Liver (tissue), 9 donors: ENCODE results near the gene UTS2R. TPM values are rescaled to one million over a fixed set of nuclear protein-coding genes. Genes with fewer than 3 reads are reported as not detected.

Experiments
- DNase-seq: peaks from one replicate; pipeline ENCODE4 v3.0.0-alpha.2; 2017; ENCODE audit warnings: low spot score
- H3K27ac ChIP-seq, 2 donors: one replicate each; pipeline ENCODE4 v1.7.0; 2013; ENCODE audit warnings: inconsistent platforms in 2 of 2, low read length in 2 of 2, control low read depth in 1 of 2, low read depth in 1 of 2, mild to moderate bottlenecking in 1 of 2
- H3K27me3 ChIP-seq, 4 donors: one replicate each; pipeline versions ENCODE4 v1.6.1 to v1.7.0; 2013; ENCODE audit warnings: low read length in 3 of 4, inconsistent platforms in 1 of 4, mild to moderate bottlenecking in 1 of 4, moderate library complexity in 1 of 4; ENCODE audit not compliant: control insufficient read depth in 4 of 4, insufficient read depth in 4 of 4
- H3K36me3 ChIP-seq, 4 donors: one replicate each; pipeline versions ENCODE4 v1.6.1 to v1.7.0; 2013; ENCODE audit warnings: low read length in 3 of 4, mild to moderate bottlenecking in 3 of 4, low read depth in 1 of 4, moderate library complexity in 1 of 4; ENCODE audit not compliant: control insufficient read depth in 4 of 4, insufficient read depth in 3 of 4
- H3K4me1 ChIP-seq, 4 donors: one replicate each; pipeline versions ENCODE4 v1.6.1 to v1.7.0; 2013; ENCODE audit warnings: low read length in 3 of 4, mild to moderate bottlenecking in 3 of 4, moderate library complexity in 1 of 4; ENCODE audit not compliant: control insufficient read depth in 4 of 4, insufficient read depth in 4 of 4
- H3K4me3 ChIP-seq, 3 donors: one replicate each; pipeline versions ENCODE4 v1.6.1 to v1.7.0; 2013; ENCODE audit warnings: low read length in 3 of 3, control low read depth in 1 of 3, low read depth in 1 of 3, mild to moderate bottlenecking in 1 of 3
- H3K9ac ChIP-seq, 2 donors: one replicate each; pipeline ENCODE4 v1.7.0; 2013; ENCODE audit warnings: low read length in 2 of 2, mild to moderate bottlenecking in 2 of 2, moderate library complexity in 2 of 2, control low read depth in 1 of 2, low read depth in 1 of 2
- H3K9me3 ChIP-seq, 4 donors: one replicate each; pipeline versions ENCODE4 v1.6.1 to v1.7.0; 2013; ENCODE audit warnings: low read length in 3 of 4; ENCODE audit not compliant: control insufficient read depth in 4 of 4
- EGR1 ChIP-seq, 2 donors: IDR thresholded peaks; 2 replicates each; pipeline ENCODE4 v1.6.1; 2016 to 2018; ENCODE audit warnings: antibody characterized with exemption in 2 of 2, low read depth in 2 of 2
- FOXA1 ChIP-seq: IDR thresholded peaks from 2 replicates; pipeline ENCODE4 v1.6.1; 2016; ENCODE audit warnings: antibody characterized with exemption
- FOXA2 ChIP-seq: IDR thresholded peaks from 2 replicates; pipeline ENCODE4 v1.6.1; 2016; ENCODE audit warnings: antibody characterized with exemption
- GABPA ChIP-seq, 2 donors: IDR thresholded peaks in 1 of 2; conservative IDR thresholded peaks in 1 of 2; 2 replicates each; pipeline ENCODE4 v1.6.1; 2016; ENCODE audit warnings: antibody characterized with exemption in 2 of 2, mild to moderate bottlenecking in 1 of 2, moderate library complexity in 1 of 2
- HNF4A ChIP-seq, 2 donors: conservative IDR thresholded peaks; 2 replicates each; pipeline ENCODE4 v1.6.1; 2016; ENCODE audit warnings: antibody characterized with exemption in 2 of 2, mild to moderate bottlenecking in 2 of 2
- JUND ChIP-seq, 2 donors: IDR thresholded peaks; 2 replicates each; pipeline ENCODE4 v1.6.1; 2016; ENCODE audit warnings: antibody characterized with exemption in 2 of 2
- NR2F2 ChIP-seq: IDR thresholded peaks from 2 replicates; pipeline ENCODE4 v1.6.1; 2016; ENCODE audit warnings: antibody characterized with exemption
- REST ChIP-seq: IDR thresholded peaks from 2 replicates; pipeline ENCODE4 v1.6.1; 2016; ENCODE audit warnings: antibody characterized with exemption, mild to moderate bottlenecking
- RXRA ChIP-seq, 2 donors: IDR thresholded peaks; 2 replicates each; pipeline ENCODE4 v1.6.1; 2017 to 2018; ENCODE audit warnings: antibody characterized with exemption in 2 of 2, mild to moderate bottlenecking in 1 of 2
- SP1 ChIP-seq: IDR thresholded peaks from 2 replicates; pipeline ENCODE4 v1.6.1; 2018; ENCODE audit warnings: antibody characterized with exemption, mild to moderate bottlenecking
- WGBS: extraction: QIAGEN DNeasy Blood & Tissue Kit; methylation state at CpG from one replicate; pipeline ENCODE4 v1.1.7; 2013; 5-methylcytosine and 5-hydroxymethylcytosine counted together
- polyA plus RNA-seq, 2 donors: library from polyadenylated mRNA; stranded (reverse) in 1 of 2; unstranded in 1 of 2; fragments of 200-250 nt in 1 of 2; fragments of >200 nt in 1 of 2; fragmentation: Nextera tagmentation in 1 of 2; extraction: Ambion mirVana in 1 of 2; gene quantifications; one replicate each; pipeline versions ENCODE4 v1.2.1 to v1.2.3, GENCODE V29; 2013 to 2015
- total RNA-seq, 2 donors: library from RNA; depleted of rRNA; stranded (reverse); fragments of >200 nt; gene quantifications; one replicate each; pipeline ENCODE4 v1.2.3, GENCODE V29; 2014
- TF ChIP-seq, protein P1 (sequence below): IDR thresholded peaks from 2 replicates; pipeline ENCODE4 v1.6.1; 2016; ENCODE audit warnings: antibody characterized with exemption
- TF ChIP-seq, protein P2 (sequence below): IDR thresholded peaks from 2 replicates; pipeline ENCODE4 v1.6.1; 2016; ENCODE audit warnings: antibody characterized with exemption
- donor health status: healthy.
- donor health status: healthy.
- donor health status: healthy.
- donor health status: healthy.
- donor health status: healthy.

The UTS2R gene
- total and polyA plus RNA-seq, 4 donors: not detected

GRCh38 chr17:82389379-82389778 is 17.8 kb downstream of the UTS2R start:
- H3K9me3 ChIP-seq: no peaks in the 10 kb centered on the region
- no peak overlapping the region for H3K4me3 ChIP-seq
- H3K27me3 ChIP-seq: no peaks in the 10 kb centered on the region
- TF ChIP-seq HNF4A (conservative IDR thresholded peaks at IDR 0.05) (no peak), FOXA2 (no peak), REST (no peak), JUND (IDR thresholded peaks at IDR 0.05) (no peak), SP1 (no peak), GABPA (IDR thresholded peaks at IDR 0.05 in 1 of 2, conservative IDR thresholded peaks at IDR 0.05 in 1 of 2) (no peak), RXRA (IDR thresholded peaks at IDR 0.05) (no peak), FOXA1 (no peak), EGR1 (IDR thresholded peaks at IDR 0.05; ENCODE audit: low read depth in 2 of 2) (no peak)
- TF ChIP-seq, protein P1, sequence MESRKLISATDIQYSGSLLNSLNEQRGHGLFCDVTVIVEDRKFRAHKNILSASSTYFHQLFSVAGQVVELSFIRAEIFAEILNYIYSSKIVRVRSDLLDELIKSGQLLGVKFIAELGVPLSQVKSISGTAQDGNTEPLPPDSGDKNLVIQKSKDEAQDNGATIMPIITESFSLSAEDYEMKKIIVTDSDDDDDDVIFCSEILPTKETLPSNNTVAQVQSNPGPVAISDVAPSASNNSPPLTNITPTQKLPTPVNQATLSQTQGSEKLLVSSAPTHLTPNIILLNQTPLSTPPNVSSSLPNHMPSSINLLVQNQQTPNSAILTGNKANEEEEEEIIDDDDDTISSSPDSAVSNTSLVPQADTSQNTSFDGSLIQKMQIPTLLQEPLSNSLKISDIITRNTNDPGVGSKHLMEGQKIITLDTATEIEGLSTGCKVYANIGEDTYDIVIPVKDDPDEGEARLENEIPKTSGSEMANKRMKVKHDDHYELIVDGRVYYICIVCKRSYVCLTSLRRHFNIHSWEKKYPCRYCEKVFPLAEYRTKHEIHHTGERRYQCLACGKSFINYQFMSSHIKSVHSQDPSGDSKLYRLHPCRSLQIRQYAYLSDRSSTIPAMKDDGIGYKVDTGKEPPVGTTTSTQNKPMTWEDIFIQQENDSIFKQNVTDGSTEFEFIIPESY: no peak
- TF ChIP-seq, protein P2, sequence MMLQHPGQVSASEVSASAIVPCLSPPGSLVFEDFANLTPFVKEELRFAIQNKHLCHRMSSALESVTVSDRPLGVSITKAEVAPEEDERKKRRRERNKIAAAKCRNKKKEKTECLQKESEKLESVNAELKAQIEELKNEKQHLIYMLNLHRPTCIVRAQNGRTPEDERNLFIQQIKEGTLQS: no peak
- no peak overlapping the region for H3K9ac ChIP-seq
- H3K27ac ChIP-seq: no peak overlapping the region
- WGBS: 92% methylated on average over 10 of the region's 10 CpGs
- H3K4me1 ChIP-seq: peaks cover 9 to 13% (median 11%) of the 10 kb centered on the region in 4 donors
- peaks cover 0 to 9% (median 6%) of the 10 kb centered on the region in 4 donors for H3K36me3 ChIP-seq
- DNase-seq: no peak

DNA sequence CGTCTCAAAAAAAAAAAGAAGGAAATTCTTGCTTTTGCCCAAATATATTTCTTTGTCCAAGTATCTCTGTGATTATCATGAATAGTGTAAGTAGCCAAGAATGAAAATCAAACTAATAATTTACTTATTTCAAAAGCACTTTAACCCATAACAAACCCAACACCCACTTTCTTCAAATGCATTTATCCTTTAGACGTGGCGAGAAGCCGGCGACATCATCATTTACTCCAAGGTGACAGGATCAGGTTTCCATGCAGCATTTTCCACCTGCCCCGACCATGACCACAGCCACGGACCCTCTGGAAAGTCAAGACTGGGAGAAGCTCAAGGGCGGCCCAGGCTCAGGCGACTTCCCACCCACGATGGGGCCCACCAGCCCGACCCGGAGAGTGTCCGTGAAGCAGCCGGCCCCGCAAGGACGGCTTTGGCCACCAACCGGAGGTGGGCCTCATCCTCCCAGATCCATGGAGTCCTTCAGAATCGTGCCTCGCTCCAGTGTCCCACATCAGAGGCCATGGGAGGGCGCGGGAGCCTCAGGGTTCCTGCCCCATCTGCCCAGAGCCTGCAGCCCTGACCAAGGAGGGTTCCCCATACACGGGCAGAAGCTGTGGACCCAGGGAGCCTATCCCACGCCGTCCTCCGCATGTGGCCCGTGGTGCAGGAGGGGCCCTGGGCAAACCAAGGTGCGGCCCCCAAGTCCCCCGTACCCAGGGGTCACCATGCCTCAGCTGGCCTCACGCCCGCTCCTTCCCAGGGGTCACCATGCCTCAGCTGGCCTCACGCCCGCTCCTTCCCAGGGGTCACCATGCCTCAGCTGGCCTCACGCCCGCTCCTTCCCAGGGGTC is 18.7 kb downstream of the UTS2R start:
- Histone ChIP-seq H3K36me3 (peaks cover 0 to 9% (median 6%) of the 10 kb centered on the region in 4 donors), H3K27me3 (no peaks in the 10 kb centered on the region), H3K9ac (no peak overlapping the region), H3K4me3 (no peak overlapping the region), H3K9me3 (no peaks in the 10 kb centered on the region), H3K27ac (no peak overlapping the region), H3K4me1 (peaks cover under 1 to 5% (median 3%) of the 10 kb centered on the region in 4 donors)
- no peak for TF ChIP-seq NR2F2
- DNase-seq: no peak
- WGBS: 97% methylated on average over 32 of the region's 34 CpGs
